Measurements from ENCODE around the gene YTHDF1. TPM values are rescaled to one million over a fixed set of nuclear protein-coding genes. Genes with fewer than 3 reads are reported as not detected.
"Not testable (repeated sequence)": the region's sequence is repeated elsewhere in the genome, so short reads cannot be mapped to it uniquely, and the experiment has no call there.

YTHDF1 gene
- total RNA-seq, 1 experiment from 2014 or later = 21.1 TPM

GRCh38 chr20:63230800-63231268 is 14.9 kb upstream of the YTHDF1 start:
- DNase-seq (ENCODE audit: extremely low read depth, low read depth) = peak; percentile 65

- no peak for DNase-seq (ENCODE audit: extremely low read depth, low read depth)
Observed at GRCh38 chr20:63228806-63229205, 12.9 kb upstream of the YTHDF1 start.

GRCh38 chr20:63227260-63227659 is 11.3 kb upstream of the YTHDF1 start:
- no peak for DNase-seq (ENCODE audit: extremely low read depth, low read depth)

- DNase-seq (ENCODE audit: extremely low read depth, low read depth) = no peak
Observed at GRCh38 chr20:63226042-63226943, 10.4 kb upstream of the YTHDF1 start.

- no peak for DNase-seq (ENCODE audit: extremely low read depth, low read depth)
Observed at GRCh38 chr20:63225082-63225454, 9.1 kb upstream of the YTHDF1 start.

- DNase-seq (ENCODE audit: extremely low read depth, low read depth) = peak; percentile 33
Observed at GRCh38 chr20:63224412-63225081, 8.6 kb upstream of the YTHDF1 start.

- no peak for DNase-seq (ENCODE audit: extremely low read depth, low read depth)
Observed at GRCh38 chr20:63223826-63224207, 7.9 kb upstream of the YTHDF1 start.

GRCh38 chr20:63223121-63223825 is 7.3 kb upstream of the YTHDF1 start:
- peak; percentile 60 for DNase-seq (ENCODE audit: extremely low read depth, low read depth)

GRCh38 chr20:63222541-63222940 is 6.6 kb upstream of the YTHDF1 start:
- DNase-seq (ENCODE audit: extremely low read depth, low read depth) = no peak

GRCh38 chr20:63221400-63222053 is 5.6 kb upstream of the YTHDF1 start:
- DNase-seq (ENCODE audit: extremely low read depth, low read depth) = not testable (repeated sequence)

- DNase-seq (ENCODE audit: extremely low read depth, low read depth) = no peak
Observed at GRCh38 chr20:63220696-63221399, 4.9 kb upstream of the YTHDF1 start.

- no peak for DNase-seq (ENCODE audit: extremely low read depth, low read depth)
Observed at GRCh38 chr20:63219866-63220521, 4.1 kb upstream of the YTHDF1 start.

GRCh38 chr20:63219447-63219821 is 3.5 kb upstream of the YTHDF1 start:
- DNase-seq (ENCODE audit: extremely low read depth, low read depth) = no peak

- no peak for DNase-seq (ENCODE audit: extremely low read depth, low read depth)
Observed at GRCh38 chr20:63218701-63219446, 2.9 kb upstream of the YTHDF1 start.

- no peak for DNase-seq (ENCODE audit: extremely low read depth, low read depth)
Observed at GRCh38 chr20:63217706-63218105, 1.8 kb upstream of the YTHDF1 start.

GRCh38 chr20:63216849-63217471 is 1.0 kb upstream of the YTHDF1 start:
- DNase-seq (ENCODE audit: extremely low read depth, low read depth) = no peak

- DNase-seq (ENCODE audit: extremely low read depth, low read depth) = peak; percentile 59
Observed at GRCh38 chr20:63215101-63216040, 560 bp downstream of the YTHDF1 start.
